22Rv1 (cell line): Measurements from ENCODE around the gene LGALS7.
A peak's percentile ranks its signal among the peaks of the same experiment; 100 is the strongest.

Source experiments
- H3K27ac ChIP-seq: fragments of 450-650 bp; 2 replicates; pipeline ENCODE4 v1.5.1; 2017
- CTCF ChIP-seq: fragments of 450-650 bp; IDR thresholded peaks from 2 replicates; pipeline ENCODE4 v1.5.1; 2017; ENCODE audit warnings: mild to moderate bottlenecking
- ZFX ChIP-seq: fragments of 450-650 bp; IDR thresholded peaks from 2 replicates; pipeline ENCODE4 v1.6.1; 2017; ENCODE audit warnings: antibody characterized with exemption, borderline replicate concordance

The LGALS7 gene

GRCh38 chr19:38722947-38723605 is 50.2 kb downstream of the LGALS7 start:
- no peak for TF ChIP-seq CTCF
- TF ChIP-seq ZFX, result no peak
- no peak overlapping the region for H3K27ac ChIP-seq

DNA sequence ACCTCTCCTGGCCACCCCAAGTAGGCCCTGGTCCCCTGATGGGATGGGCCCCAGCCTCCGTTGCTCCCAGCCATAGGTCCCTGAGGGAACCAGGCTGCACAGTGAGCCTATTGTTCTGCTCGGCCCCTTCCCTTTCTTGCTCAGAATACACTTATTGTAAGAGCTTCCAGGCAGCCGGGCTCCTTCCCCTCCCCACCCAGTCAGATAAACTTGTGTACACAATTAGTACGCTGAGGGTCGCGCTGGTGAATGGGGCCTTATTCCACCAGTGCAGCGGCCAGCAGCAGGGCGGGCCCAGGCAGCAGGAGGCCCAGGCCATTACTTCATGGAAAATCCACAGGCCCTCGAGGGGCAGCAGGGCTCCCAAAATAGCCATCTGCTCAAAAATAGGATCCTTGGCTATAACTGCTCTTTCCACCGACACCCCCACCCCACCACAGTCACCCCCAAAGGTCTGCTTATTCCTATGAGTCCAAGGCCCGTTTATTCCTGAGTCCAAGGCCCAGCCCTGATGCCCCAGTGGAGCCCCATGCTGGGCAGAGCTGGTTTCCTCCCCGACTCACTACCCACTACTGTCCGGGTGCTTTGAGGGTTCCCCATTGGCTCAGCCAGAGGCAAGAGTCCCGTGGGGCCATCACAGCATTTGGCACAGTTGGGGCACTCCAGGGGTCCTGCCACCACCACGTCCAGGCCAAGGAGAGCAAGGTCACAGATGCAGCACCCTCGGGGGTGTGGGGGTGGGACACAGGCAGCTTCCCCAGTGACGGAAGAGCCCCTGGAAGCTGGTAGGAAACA is 51.1 kb downstream of the LGALS7 start:
- no peak for TF ChIP-seq CTCF
- no peak for TF ChIP-seq ZFX

DNA sequence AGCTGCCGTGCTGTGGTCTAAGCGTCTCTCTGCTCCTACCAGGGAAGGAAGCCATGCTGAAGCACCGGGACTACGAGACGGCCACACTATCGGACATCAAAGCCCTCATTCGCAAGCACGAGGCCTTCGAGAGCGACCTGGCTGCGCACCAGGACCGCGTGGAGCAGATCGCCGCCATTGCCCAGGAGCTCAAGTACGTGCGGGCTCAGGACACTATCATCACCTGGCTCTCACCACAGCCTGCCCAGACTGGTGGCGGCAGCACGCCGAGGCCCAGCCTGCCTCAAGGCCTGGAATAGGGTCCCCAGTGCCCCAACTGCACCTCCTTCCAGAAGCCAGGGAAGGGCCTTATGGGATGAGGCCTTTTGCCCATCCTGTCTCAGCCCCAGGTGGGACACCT is 51.8 kb downstream of the LGALS7 start:
- no peak for TF ChIP-seq ZFX
- TF ChIP-seq CTCF, result no peak
- peak overlapping the region; percentile 10; the same call in 1 of the 2 replicates for H3K27ac ChIP-seq

More for the DNA sequence above, 51.1 kb downstream of the LGALS7 start:
- no peak overlapping the region for H3K27ac ChIP-seq
